Right ventricle myocardium inferior (tissue), 1 donor: ENCODE results near the gene BEX4. TPM values are rescaled to one million over a fixed set of nuclear protein-coding genes. Genes with fewer than 3 reads are reported as not detected.
"Not testable (repeated sequence)": the region's sequence is repeated elsewhere in the genome, so short reads cannot be mapped to it uniquely, and the experiment has no call there.

Experiments used
- ATAC-seq: fragments of 200-7000 bp; cut with Tn5 transposase; one replicate; pipeline ENCODE4 v1.9.1; 2020; ENCODE audit warnings: mild to moderate bottlenecking, moderate library complexity
- DNase-seq: peaks from one replicate; pipeline ENCODE4 v3.0.0; 2021; ENCODE audit errors: missing footprints
- intact Hi-C: fragments of 100-400 bp; cut with DNase I; formaldehyde crosslinking; loops from one replicate; pipeline ENCODE4 v1.11.0; 2022
- long read RNA-seq: library from polyadenylated mRNA; unstranded; transcript quantifications from one replicate; pipeline ENCODE4 v2.0.0, GENCODE V29; 2021
- total RNA-seq: library from RNA; stranded (reverse); fragmentation: NEBNext Ultra II Directional; extraction: Animal tissue kit (Norgen Biotek cat#: 25700); gene quantifications from one replicate; pipeline ENCODE4 v1.2.1, GENCODE V29; 2021
- donor health status: DM: no; HTN: yes; CAD: no; lungs with severe emphysema.

Gene BEX4
- 30.3 TPM for total RNA-seq
- long read RNA-seq, transcript BEX4-202 (3 exons, 1,328 nt), result major isoform, 15 of 20 reads
- long read RNA-seq, partial matches to known transcripts, result 1 of 20 reads
- long read RNA-seq, other reads (novel, unspliced or antisense), result 3 of 20 reads

- intact Hi-C loops, result loop anchor here (2.0 kb wide), 1 partner anchor 40 kb away; the partner anchor contains the start of gene TCEAL8
- peak; percentile 89 for DNase-seq
- ATAC-seq, result peak; percentile 99
Measured at GRCh38 chrX:103214870-103215424, at the start of gene BEX4. BEX4 (plus strand) TSS chrX:103215108; CDS start chrX:103216154, 1,046 bp downstream.

GRCh38 chrX:103170216-103170615 is 44.7 kb upstream of the BEX4 start:
- DNase-seq (no peak), ATAC-seq (no peak)
- intact Hi-C loops, result no loop called here

GRCh38 chrX:103171353-103171752 is 43.6 kb upstream of the BEX4 start:
- intact Hi-C loops, result no loop called here
- no peak for DNase-seq
- no peak for ATAC-seq

GRCh38 chrX:103175256-103175655 is 39.7 kb upstream of the BEX4 start:
- not testable (repeated sequence) for DNase-seq, ATAC-seq
- intact Hi-C loops, result loop anchor here (5.0 kb wide), 1 partner anchor 223 kb away; no protein-coding TSS in a partner anchor

GRCh38 chrX:103175944-103176753 is 38.8 kb upstream of the BEX4 start:
- no peak for ATAC-seq
- intact Hi-C loops, result loop anchor here (5.0 kb wide), 1 partner anchor 224 kb away; no protein-coding TSS in a partner anchor
- peak; percentile 56 for DNase-seq

- intact Hi-C loops, result loop anchor here (5.0 kb wide), 1 partner anchor 225 kb away; no protein-coding TSS in a partner anchor
- no peak for ATAC-seq
- DNase-seq, result no peak
Measured at GRCh38 chrX:103177556-103177955, 37.4 kb upstream of the BEX4 start.

GRCh38 chrX:103183912-103184311 is 31.0 kb upstream of the BEX4 start:
- ATAC-seq, result no peak
- intact Hi-C loops, result no loop called here
- DNase-seq, result no peak

GRCh38 chrX:103187953-103188475 is 26.9 kb upstream of the BEX4 start:
- intact Hi-C loops, result no loop called here
- ATAC-seq (no peak), DNase-seq (no peak)

- intact Hi-C loops, result no loop called here
- DNase-seq, result no peak
- ATAC-seq, result no peak
Measured at GRCh38 chrX:103197721-103198306, 17.1 kb upstream of the BEX4 start.

GRCh38 chrX:103198668-103199067 is 16.2 kb upstream of the BEX4 start:
- ATAC-seq, DNase-seq, intact Hi-C loops: not testable (repeated sequence)

- no peak for DNase-seq
- intact Hi-C loops, result no loop called here
- no peak for ATAC-seq
Measured at GRCh38 chrX:103201041-103201440, 13.9 kb upstream of the BEX4 start.

GRCh38 chrX:103210056-103210455 is 4.9 kb upstream of the BEX4 start:
- intact Hi-C loops, result loop anchor here (2.0 kb wide), 1 partner anchor 255 kb away; no protein-coding TSS in a partner anchor
- ATAC-seq, result no peak
- no peak for DNase-seq

- no peak for ATAC-seq
- DNase-seq, result no peak
- intact Hi-C loops, result loop anchor here (2.0 kb wide), 1 partner anchor 254 kb away; no protein-coding TSS in a partner anchor
Measured at GRCh38 chrX:103211012-103211715, 3.7 kb upstream of the BEX4 start.

- intact Hi-C loops, result no loop called here
- ATAC-seq, result no peak
- no peak for DNase-seq
Measured at GRCh38 chrX:103212749-103213457, 2.0 kb upstream of the BEX4 start.

- intact Hi-C loops, result loop anchor here (2.0 kb wide), 1 partner anchor 39 kb away; the partner anchor contains the start of gene TCEAL8
- DNase-seq, result no peak
- peak; percentile 30 for ATAC-seq
Measured at GRCh38 chrX:103215425-103215991, 600 bp downstream of the BEX4 start.

- ATAC-seq (no peak), DNase-seq (no peak)
- intact Hi-C loops, result no loop called here
Measured at GRCh38 chrX:103220511-103221323, 5.8 kb downstream of the BEX4 start.

GRCh38 chrX:103225918-103226317 is 11.0 kb downstream of the BEX4 start:
- ATAC-seq, intact Hi-C loops, DNase-seq: not testable (repeated sequence)
